ENCODE data around the gene DRG1.
"Not testable (repeated sequence)": the region's sequence is repeated elsewhere in the genome, so short reads cannot be mapped to it uniquely, and the experiment has no call there.

The DRG1 gene

GRCh38 chr22:31443516-31443915, 44.1 kb downstream of the DRG1 start:
- DNase-seq = no peak

DNA sequence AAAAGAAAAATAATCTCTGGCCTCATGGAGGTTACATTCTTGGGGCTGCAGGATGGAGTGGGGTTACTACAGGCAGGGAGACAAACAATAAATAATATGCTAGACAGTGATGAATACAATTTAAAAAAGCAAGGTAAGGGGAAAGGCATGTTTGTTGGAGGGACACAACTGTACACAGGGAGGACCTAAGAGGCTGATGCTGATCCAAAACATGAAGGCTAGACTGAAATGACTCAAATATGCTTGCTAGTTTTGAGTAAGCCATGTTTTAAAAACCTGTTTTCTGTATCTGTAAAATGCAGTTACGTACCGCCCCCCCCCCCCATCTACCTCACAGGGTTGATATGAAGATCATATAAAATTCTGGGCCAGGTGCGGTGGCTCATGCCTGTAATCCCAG, 46.2 kb downstream of the DRG1 start:
- no peak for DNase-seq

- no peak for DNase-seq
These were observed 46.8 kb downstream of the DRG1 start for GRCh38 chr22:31446208-31446607.

DNA sequence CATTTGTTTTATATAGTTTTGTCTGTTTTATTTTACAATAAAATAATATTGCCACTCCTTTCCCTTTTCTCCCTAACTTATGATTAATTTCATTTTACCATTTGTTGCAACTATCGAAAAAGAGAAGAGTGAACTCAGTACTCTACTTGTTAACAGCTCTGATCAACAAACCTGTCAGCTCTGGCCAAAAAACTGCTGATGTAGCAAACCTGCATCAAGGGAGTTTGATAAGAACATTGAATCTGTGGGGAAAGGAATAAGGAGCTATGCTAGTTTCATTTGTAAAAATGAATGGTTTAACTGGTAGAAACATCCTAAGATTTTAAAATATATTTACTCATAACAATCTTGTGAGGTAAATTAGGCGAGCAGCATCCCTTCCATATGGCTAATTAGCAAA, 47.4 kb downstream of the DRG1 start:
- DNase-seq = no peak

- DNase-seq = no peak
These were observed 47.9 kb downstream of the DRG1 start for GRCh38 chr22:31447337-31447736.

GRCh38 chr22:31448382-31448781, 49.0 kb downstream of the DRG1 start:
- DNase-seq = no peak

DNA sequence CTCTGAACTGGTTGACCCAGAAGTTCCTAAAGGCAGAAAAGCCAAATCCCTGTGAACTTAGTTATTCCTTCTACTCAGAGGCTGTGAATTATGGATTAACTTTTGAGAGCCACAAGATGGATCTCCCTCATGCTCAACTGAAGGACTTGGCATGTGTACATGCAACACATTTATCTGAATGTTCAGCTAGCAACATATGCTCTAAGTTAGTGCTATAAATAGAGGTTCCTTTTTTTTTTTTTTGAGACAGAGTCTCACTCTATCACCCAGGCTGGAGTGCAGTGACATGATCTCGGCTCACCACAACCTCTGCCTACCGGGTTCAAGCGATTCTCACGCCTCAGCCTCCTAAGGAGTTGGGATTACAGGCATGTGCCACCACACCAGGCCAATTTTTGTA, 50.1 kb downstream of the DRG1 start:
- peak; percentile 40 for DNase-seq

DNA sequence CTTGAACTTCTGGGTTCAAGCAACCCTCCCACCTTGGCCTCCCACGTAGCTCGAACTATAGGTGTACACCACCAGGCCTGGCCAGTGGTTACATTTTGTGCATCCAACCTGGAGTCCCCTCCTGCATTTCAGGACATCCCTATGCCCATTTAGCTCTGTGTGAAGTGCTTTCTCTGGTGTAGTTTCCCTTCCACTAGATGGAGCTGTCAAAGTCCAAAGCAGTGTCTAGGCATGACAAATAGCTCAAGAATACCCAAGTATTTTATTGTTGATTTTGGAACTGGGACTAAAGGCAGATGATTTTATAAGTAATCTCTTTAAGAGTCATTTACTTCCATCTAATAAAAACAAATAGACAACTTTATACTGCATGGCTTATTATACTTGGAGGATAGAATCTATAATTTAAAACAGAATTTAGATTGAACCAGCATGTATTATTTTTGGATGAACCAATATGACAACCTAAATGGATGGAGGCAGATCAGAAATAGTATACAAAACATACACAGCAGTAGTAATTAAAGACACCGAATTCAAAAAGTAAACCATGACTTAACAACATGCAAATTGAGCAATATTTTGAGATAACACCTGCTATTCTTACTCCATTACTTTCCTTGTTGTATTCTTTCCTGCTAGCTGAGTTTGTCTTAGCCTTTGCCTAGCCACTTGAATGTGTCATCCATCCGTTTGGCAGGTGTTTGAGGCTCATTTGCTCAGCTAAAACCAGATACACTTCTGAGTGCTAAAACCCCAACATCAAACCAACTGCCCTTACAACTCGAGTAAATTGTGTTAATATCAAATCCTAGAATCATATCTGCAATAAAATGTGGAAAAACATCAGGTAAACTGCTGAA, 52.5 kb downstream of the DRG1 start:
- peak; percentile 70 for DNase-seq

DNA sequence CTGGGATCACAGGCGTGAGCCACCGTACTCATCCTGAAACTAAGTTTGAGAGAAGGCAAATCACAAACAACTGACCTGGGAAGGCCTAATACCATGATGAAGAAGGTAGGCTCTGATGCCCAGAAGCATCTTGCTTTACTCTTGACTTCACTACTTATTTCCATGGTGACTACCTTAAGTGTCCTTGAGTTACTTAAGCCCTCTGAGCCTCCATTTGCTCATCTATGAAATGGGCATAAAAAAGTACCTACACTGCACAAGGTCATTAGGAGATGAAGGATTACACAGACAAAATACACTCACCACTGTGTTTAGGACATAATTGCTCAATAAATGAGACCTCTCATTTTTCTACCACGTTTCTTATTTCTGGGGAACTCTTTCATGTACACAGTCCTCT, 62.3 kb downstream of the DRG1 start:
- DNase-seq = no peak

DNA sequence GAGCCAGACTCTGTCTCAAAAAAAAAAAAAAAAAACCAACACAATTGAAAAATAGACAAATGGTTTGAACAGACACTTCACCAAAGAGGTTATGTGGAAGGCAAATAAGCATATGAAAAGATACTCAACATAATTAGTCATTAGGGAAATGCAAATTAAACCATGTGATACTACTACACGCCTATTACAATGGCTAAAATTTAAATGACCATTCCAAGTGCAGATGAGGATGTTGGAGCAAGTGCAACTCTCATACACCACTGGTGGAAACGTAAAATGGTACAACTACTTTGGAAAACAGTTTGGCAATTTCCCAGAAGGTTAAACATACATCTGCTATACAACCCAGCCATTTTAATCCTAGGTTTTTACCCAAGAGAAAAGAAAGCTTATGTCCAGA, 65.9 kb downstream of the DRG1 start:
- DNase-seq = no peak

GRCh38 chr22:31474743-31475142, 75.3 kb downstream of the DRG1 start:
- DNase-seq = no peak

GRCh38 chr22:31475800-31476199, 76.4 kb downstream of the DRG1 start:
- DNase-seq = no peak

DNA sequence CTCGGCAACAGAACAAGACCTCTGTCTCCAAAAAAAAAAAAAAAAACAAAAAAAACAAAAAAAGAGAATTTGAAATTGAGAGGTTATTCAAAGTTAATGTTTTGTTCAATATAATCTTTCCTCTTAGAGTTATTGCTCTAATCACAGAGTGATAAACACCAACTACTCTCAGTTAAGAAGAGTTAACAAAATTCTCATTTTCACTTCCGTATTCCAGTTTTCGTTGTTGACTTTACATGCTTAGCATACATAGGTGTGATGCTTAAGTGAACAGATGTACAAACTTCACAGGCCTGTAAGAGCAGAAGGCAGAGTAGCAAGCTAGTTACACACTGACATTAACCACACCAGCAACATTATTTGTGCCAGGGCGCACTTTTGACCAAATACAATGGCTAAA, 77.9 kb downstream of the DRG1 start:
- no peak for DNase-seq

GRCh38 chr22:31481129-31481528, 81.7 kb downstream of the DRG1 start:
- no peak for DNase-seq

GRCh38 chr22:31482470-31482869, 83.1 kb downstream of the DRG1 start:
- DNase-seq = not testable (repeated sequence)
